Measurements from ENCODE around the gene NTSR1. TPM values are rescaled to one million over a fixed set of nuclear protein-coding genes. Genes with fewer than 3 reads are reported as not detected.

NTSR1 gene
- total RNA-seq, 4 donors from 2014 or later, result 0.04 to 0.13 TPM; not detected in 2

GRCh38 chr20:62670998-62671397 lies 37.6 kb upstream of the NTSR1 start:
- peaks cover 4 to 16% (median 15%) of the 10 kb centered on the region in 3 donors for H3K27me3 ChIP-seq
- intact Hi-C loops (cut with DNase I; ENCODE audit: low total_unique reads), result no loop called here
- no peak for ATAC-seq
- TF ChIP-seq POLR2A (IDR thresholded peaks at IDR 0.05) (no peak), CTCF (IDR thresholded peaks at IDR 0.05 in 4 of 5, conservative IDR thresholded peaks at IDR 0.05 in 1 of 5) (no peak)
- in situ Hi-C loops (cut with MboI; ENCODE audit: low sequenced_read_pairs in 4 of 4), result loop anchor here in 2 of 4 donors (10.0 to 25.0 kb wide), 2 partner anchors 116 to 134 kb away; partner anchors contain the start of genes MRGBP (in 1 of the 2) and OGFR (in 1 of the 2)
- peaks cover 0 to 3% of the 10 kb centered on the region in 2 donors for H3K4me1 ChIP-seq
- no peak overlapping the region for H3K27ac ChIP-seq
- H3K36me3 ChIP-seq, result no peaks in the 10 kb centered on the region
- no peak for DNase-seq
- no peak overlapping the region for H3K4me3 ChIP-seq
- no peaks in the 10 kb centered on the region for H3K9me3 ChIP-seq

GRCh38 chr20:62671765-62672164 lies 36.9 kb upstream of the NTSR1 start:
- H3K4me1 ChIP-seq, result no peaks in the 10 kb centered on the region
- no peak overlapping the region for H3K4me3 ChIP-seq
- H3K27ac ChIP-seq, result no peak overlapping the region
- no peaks in the 10 kb centered on the region for H3K9me3 ChIP-seq
- in situ Hi-C loops (cut with MboI; ENCODE audit: low sequenced_read_pairs in 4 of 4), result loop anchor here in 2 of 4 donors (10.0 to 25.0 kb wide), 2 partner anchors 116 to 133 kb away; partner anchors contain the start of genes MRGBP (in 1 of the 2) and OGFR (in 1 of the 2)
- ATAC-seq (no peak), DNase-seq (no peak)
- intact Hi-C loops (cut with DNase I; ENCODE audit: low total_unique reads), result no loop called here
- H3K36me3 ChIP-seq, result no peaks in the 10 kb centered on the region
- TF ChIP-seq POLR2A (IDR thresholded peaks at IDR 0.05), result no peak
- TF ChIP-seq CTCF (IDR thresholded peaks at IDR 0.05 in 4 of 5, conservative IDR thresholded peaks at IDR 0.05 in 1 of 5), result no peak
- H3K27me3 ChIP-seq, result peaks cover 4 to 24% (median 16%) of the 10 kb centered on the region in 3 donors

GRCh38 chr20:62674370-62674769 lies 34.3 kb upstream of the NTSR1 start:
- Histone ChIP-seq H3K27me3 (peaks cover 4 to 30% (median 16%) of the 10 kb centered on the region in 3 donors), H3K27ac (no peak overlapping the region), H3K36me3 (no peaks in the 10 kb centered on the region), H3K4me1 (no peaks in the 10 kb centered on the region), H3K4me3 (no peak overlapping the region), H3K9me3 (no peaks in the 10 kb centered on the region)
- in situ Hi-C loops (cut with MboI; ENCODE audit: low sequenced_read_pairs in 4 of 4), result loop anchor here in 2 of 4 donors (10.0 to 25.0 kb wide), 2 partner anchors 113 to 130 kb away; partner anchors contain the start of genes MRGBP (in 1 of the 2) and OGFR (in 1 of the 2)
- intact Hi-C loops (cut with DNase I; ENCODE audit: low total_unique reads), result no loop called here
- ATAC-seq, result no peak
- TF ChIP-seq POLR2A (IDR thresholded peaks at IDR 0.05) (no peak), CTCF (IDR thresholded peaks at IDR 0.05 in 4 of 5, conservative IDR thresholded peaks at IDR 0.05 in 1 of 5) (no peak)
- DNase-seq, result no peak

GRCh38 chr20:62675156-62675876 lies 33.3 kb upstream of the NTSR1 start:
- Histone ChIP-seq H3K27ac (no peak overlapping the region), H3K36me3 (no peaks in the 10 kb centered on the region), H3K9me3 (no peaks in the 10 kb centered on the region), H3K27me3 (peaks cover 10 to 37% (median 16%) of the 10 kb centered on the region in 3 donors), H3K4me3 (no peak overlapping the region), H3K4me1 (no peaks in the 10 kb centered on the region)
- DNase-seq (no peak), ATAC-seq (no peak)
- in situ Hi-C loops (cut with MboI; ENCODE audit: low sequenced_read_pairs in 4 of 4) (loop anchor here in 1 of 4 donors (10.0 kb wide), 1 partner anchor 129 kb away; the partner anchor contains the start of gene OGFR), intact Hi-C loops (cut with DNase I; ENCODE audit: low total_unique reads) (no loop called here)
- TF ChIP-seq POLR2A (IDR thresholded peaks at IDR 0.05) (no peak), CTCF (IDR thresholded peaks at IDR 0.05 in 4 of 5, conservative IDR thresholded peaks at IDR 0.05 in 1 of 5) (no peak)
